ENCODE results near the gene SPHK2. TPM values are rescaled to one million over a fixed set of nuclear protein-coding genes. Genes with fewer than 3 reads are reported as not detected.

Gene SPHK2
- polyA plus RNA-seq, 1 of the 3 experiments (the other 2 are of a cell fraction) = 14.8 TPM

GRCh38 chr19:48603001-48603400, 16.3 kb upstream of the SPHK2 start:
- ChIA-PET POLR2A (no interaction called here), CTCF (interaction anchor here (1.4 to 2.0 kb wide), 2 partner anchors 19 to 113 kb away, joined by 4 to 6 read pairs; no protein-coding TSS in a partner anchor)
- H3K9me3 ChIP-seq = no peaks in the 10 kb centered on the region
- no peaks in the 10 kb centered on the region for H3K36me3 ChIP-seq (replicated peaks in 1 of 2; ENCODE audit: control insufficient read depth in 1 of 2, insufficient read depth in 2 of 2, low read length in 1 of 2)
- H3K9ac ChIP-seq = no peak overlapping the region
- H3K4me1 ChIP-seq (ENCODE audit: control insufficient read depth in 1 of 2, insufficient read depth in 2 of 2, low read depth in 1 of 2, low read length in 1 of 2) = no peaks in the 10 kb centered on the region
- H3F3A ChIP-seq (replicated peaks; ENCODE audit: insufficient read depth) = no peaks in the 10 kb centered on the region
- H3K79me2 ChIP-seq (ENCODE audit: insufficient read depth) = no peaks in the 10 kb centered on the region
- no peak for TF ChIP-seq RXRA (IDR thresholded peaks at IDR 0.05; ENCODE audit: borderline replicate concordance, low read depth)
- no peak for TF ChIP-seq POLR2AphosphoS5 (IDR thresholded peaks at IDR 0.05; ENCODE audit: low read depth, low read length)
- no peak for TF ChIP-seq ELF1 (IDR thresholded peaks at IDR 0.05)
- TF ChIP-seq NFIC (IDR thresholded peaks at IDR 0.05; ENCODE audit: borderline replicate concordance) = no peak
- no peaks in the 10 kb centered on the region; the same call in 1 of the 2 replicates for H3K27me3 ChIP-seq (ENCODE audit: insufficient read depth)
- H3K9me2 ChIP-seq = no peaks in the 10 kb centered on the region
- WGBS (ENCODE audit: low lambda C conversion rate) = 77% methylated on average over 8 of the region's 9 CpGs
- no peak overlapping the region for H3K4me2 ChIP-seq
- no peak for DNase-seq
- H3K27ac ChIP-seq (ENCODE audit: low read depth in 2 of 2, low read length in 1 of 2) = no peak overlapping the region
- no peak overlapping the region for H2AFZ ChIP-seq (ENCODE audit: low read depth)
- no peak overlapping the region for H3K4me3 ChIP-seq (ENCODE audit: low read depth in 2 of 2, low read length in 1 of 2)
- H4K20me1 ChIP-seq (ENCODE audit: insufficient read depth) = no peaks in the 10 kb centered on the region

- Histone ChIP-seq H3K9ac (no peak overlapping the region), H3K4me3 (ENCODE audit: low read depth in 2 of 2, low read length in 1 of 2) (no peak overlapping the region), H3K9me3 (no peaks in the 10 kb centered on the region), H3K9me2 (no peaks in the 10 kb centered on the region), H3K27me3 (ENCODE audit: insufficient read depth) (no peaks in the 10 kb centered on the region; the same call in 1 of the 2 replicates), H2AFZ (ENCODE audit: low read depth) (no peak overlapping the region), H3K79me2 (ENCODE audit: insufficient read depth) (no peaks in the 10 kb centered on the region), H4K20me1 (ENCODE audit: insufficient read depth) (no peaks in the 10 kb centered on the region), H3K27ac (ENCODE audit: low read depth in 2 of 2, low read length in 1 of 2) (no peak overlapping the region), H3K4me2 (no peak overlapping the region), H3K36me3 (replicated peaks in 1 of 2; ENCODE audit: control insufficient read depth in 1 of 2, insufficient read depth in 2 of 2, low read length in 1 of 2) (no peaks in the 10 kb centered on the region), H3F3A (replicated peaks; ENCODE audit: insufficient read depth) (no peaks in the 10 kb centered on the region), H3K4me1 (ENCODE audit: control insufficient read depth in 1 of 2, insufficient read depth in 2 of 2, low read depth in 1 of 2, low read length in 1 of 2) (no peaks in the 10 kb centered on the region)
- ChIA-PET POLR2A (no interaction called here), CTCF (interaction anchor here (1.4 to 2.0 kb wide), 2 partner anchors 19 to 113 kb away, joined by 4 to 6 read pairs; no protein-coding TSS in a partner anchor)
- 92% methylated on average over 37 of the region's 39 CpGs for WGBS (ENCODE audit: low lambda C conversion rate)
- no peak for DNase-seq
- no peak for TF ChIP-seq POLR2AphosphoS5 (IDR thresholded peaks at IDR 0.05; ENCODE audit: low read depth, low read length)
- TF ChIP-seq MEF2A (IDR thresholded peaks at IDR 0.05; ENCODE audit: borderline replicate concordance, low read depth) = no peak
- TF ChIP-seq SMC3 (IDR thresholded peaks at IDR 0.05; ENCODE audit: low read depth, low read length) = no peak
These were observed 15.9 kb upstream of the SPHK2 start for GRCh38 chr19:48603449-48603848.

- no peaks in the 10 kb centered on the region for H3K9me3 ChIP-seq
- no peak overlapping the region for H2AFZ ChIP-seq (ENCODE audit: low read depth)
- H4K20me1 ChIP-seq (ENCODE audit: insufficient read depth) = no peaks in the 10 kb centered on the region
- H3F3A ChIP-seq (replicated peaks; ENCODE audit: insufficient read depth) = no peaks in the 10 kb centered on the region
- H3K79me2 ChIP-seq (ENCODE audit: insufficient read depth) = no peaks in the 10 kb centered on the region
- 80% methylated on average over 7 of the region's 9 CpGs for WGBS (ENCODE audit: low lambda C conversion rate)
- no peak overlapping the region for H3K4me2 ChIP-seq
- TF ChIP-seq PBX3 (IDR thresholded peaks at IDR 0.05) (no peak), GABPA (IDR thresholded peaks at IDR 0.05; ENCODE audit: low read depth) (no peak), REST (IDR thresholded peaks at IDR 0.05; ENCODE audit: low read depth, low read length) (no peak), TAF1 (IDR thresholded peaks at IDR 0.05; ENCODE audit: borderline replicate concordance, low read depth, low read length) (no peak)
- H3K4me1 ChIP-seq (ENCODE audit: control insufficient read depth in 1 of 2, insufficient read depth in 2 of 2, low read depth in 1 of 2, low read length in 1 of 2) = no peaks in the 10 kb centered on the region
- no peak overlapping the region for H3K4me3 ChIP-seq (ENCODE audit: low read depth in 2 of 2, low read length in 1 of 2)
- no peaks in the 10 kb centered on the region for H3K36me3 ChIP-seq (replicated peaks in 1 of 2; ENCODE audit: control insufficient read depth in 1 of 2, insufficient read depth in 2 of 2, low read length in 1 of 2)
- H3K27me3 ChIP-seq (ENCODE audit: insufficient read depth) = no peaks in the 10 kb centered on the region; the same call in 1 of the 2 replicates
- no peaks in the 10 kb centered on the region for H3K9me2 ChIP-seq
- POLR2A ChIA-PET = no interaction called here
- H3K27ac ChIP-seq (ENCODE audit: low read depth in 2 of 2, low read length in 1 of 2) = no peak overlapping the region
- H3K9ac ChIP-seq = no peak overlapping the region
- CTCF ChIA-PET = no interaction called here
- DNase-seq = no peak
These were observed 15.5 kb upstream of the SPHK2 start for GRCh38 chr19:48603850-48604249.

All from SK-N-SH (cell line).